ENCODE measurements around the gene PLOD3. TPM values are rescaled to one million over a fixed set of nuclear protein-coding genes. Genes with fewer than 3 reads are reported as not detected.

PLOD3 gene
- total RNA-seq, 3 donors from 2014 or later (not counting 1 experiment from before 2014, with no cell fraction given) = 41.7 to 54.5 (median 45.0) TPM

DNA sequence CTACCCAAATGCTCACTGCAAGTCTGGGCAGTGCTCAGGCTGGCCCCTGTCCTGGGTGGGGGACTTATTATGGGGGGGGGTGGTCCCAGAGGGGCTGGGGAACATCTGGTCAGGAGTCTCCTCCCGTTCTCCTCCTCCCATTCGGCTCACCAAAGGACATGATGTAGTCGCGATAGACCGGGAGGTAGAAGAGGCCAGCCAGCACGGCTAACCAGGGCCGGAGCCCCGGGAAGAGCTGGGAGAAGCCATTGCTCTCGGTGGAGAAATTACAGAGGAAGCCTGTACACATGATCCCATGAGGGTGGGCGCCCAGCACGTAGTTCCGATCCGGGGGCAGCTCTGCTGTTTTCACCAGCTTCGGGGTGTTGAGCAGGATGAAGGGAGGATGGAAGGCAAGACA is 18.9 kb downstream of the PLOD3 start:
- Mint-ChIP-seq H3K4me3 (no peak overlapping the region), H3K27me3 (ENCODE audit: low read depth in 2 of 2) (peaks cover 7 to 26% of the 10 kb centered on the region in 2 donors), H3K9me3 (no peaks in the 10 kb centered on the region), H3K27ac (no peak overlapping the region), H3K36me3 (no peaks in the 10 kb centered on the region), H3K4me1 (peaks cover 0 to 9% of the 10 kb centered on the region in 2 donors)
- H3K36me3 ChIP-seq (ENCODE audit: control insufficient read depth, insufficient read depth, low read length) = no peaks in the 10 kb centered on the region
- H3K4me3 ChIP-seq (ENCODE audit: low read length) = no peak overlapping the region
- no peaks in the 10 kb centered on the region for H3K9me3 ChIP-seq (ENCODE audit: control insufficient read depth, insufficient read depth, low read length)
- no peak overlapping the region for H3K27ac ChIP-seq (ENCODE audit: low read length)
- intact Hi-C loops (cut with micrococcal nuclease) = no loop called here
- no peak for TF ChIP-seq CTCF (IDR thresholded peaks at IDR 0.05)
- peaks cover 17% of the 10 kb centered on the region for H3K27me3 ChIP-seq (ENCODE audit: control insufficient read depth, insufficient read depth, low read length)
- no peak for ATAC-seq
- WGBS (ENCODE audit: insufficient coverage) = 80% methylated on average over 14 of the region's 14 CpGs
- peaks cover 11% of the 10 kb centered on the region for H3K4me1 ChIP-seq (ENCODE audit: control insufficient read depth, insufficient read depth, low read length)
- no peak for DNase-seq

GRCh38 chr7:101197991-101198390 is 19.4 kb downstream of the PLOD3 start:
- intact Hi-C loops (cut with micrococcal nuclease) = no loop called here
- Mint-ChIP-seq H3K27me3 (ENCODE audit: low read depth in 2 of 2) (peaks cover 6 to 26% of the 10 kb centered on the region in 2 donors), H3K36me3 (no peaks in the 10 kb centered on the region), H3K9me3 (no peaks in the 10 kb centered on the region), H3K4me3 (no peak overlapping the region), H3K4me1 (peaks cover 0 to 9% of the 10 kb centered on the region in 2 donors), H3K27ac (no peak overlapping the region)
- Histone ChIP-seq H3K9me3 (ENCODE audit: control insufficient read depth, insufficient read depth, low read length) (no peaks in the 10 kb centered on the region), H3K27ac (ENCODE audit: low read length) (no peak overlapping the region), H3K4me1 (ENCODE audit: control insufficient read depth, insufficient read depth, low read length) (peaks cover 11% of the 10 kb centered on the region), H3K27me3 (ENCODE audit: control insufficient read depth, insufficient read depth, low read length) (peaks cover 15% of the 10 kb centered on the region), H3K4me3 (ENCODE audit: low read length) (no peak overlapping the region), H3K36me3 (ENCODE audit: control insufficient read depth, insufficient read depth, low read length) (no peaks in the 10 kb centered on the region)
- no peak for TF ChIP-seq CTCF (IDR thresholded peaks at IDR 0.05)
- DNase-seq (no peak), ATAC-seq (no peak)
- 75% methylated on average over 19 of the region's 21 CpGs for WGBS (ENCODE audit: insufficient coverage)

GRCh38 chr7:101195884-101196283 is 21.5 kb downstream of the PLOD3 start:
- intact Hi-C loops (cut with micrococcal nuclease) = no loop called here
- Mint-ChIP-seq H3K27ac (no peak overlapping the region), H3K9me3 (no peaks in the 10 kb centered on the region), H3K27me3 (ENCODE audit: low read depth in 2 of 2) (peaks cover 0 to 13% of the 10 kb centered on the region in 2 donors), H3K36me3 (no peaks in the 10 kb centered on the region), H3K4me1 (peaks cover 0 to 11% of the 10 kb centered on the region in 2 donors), H3K4me3 (no peak overlapping the region)
- Histone ChIP-seq H3K4me1 (ENCODE audit: control insufficient read depth, insufficient read depth, low read length) (peaks cover 8% of the 10 kb centered on the region), H3K36me3 (ENCODE audit: control insufficient read depth, insufficient read depth, low read length) (no peaks in the 10 kb centered on the region), H3K9me3 (ENCODE audit: control insufficient read depth, insufficient read depth, low read length) (no peaks in the 10 kb centered on the region), H3K27me3 (ENCODE audit: control insufficient read depth, insufficient read depth, low read length) (peaks cover 9% of the 10 kb centered on the region), H3K4me3 (ENCODE audit: low read length) (no peak overlapping the region), H3K27ac (ENCODE audit: low read length) (no peak overlapping the region)
- no peak for TF ChIP-seq CTCF (IDR thresholded peaks at IDR 0.05)
- DNase-seq (no peak), ATAC-seq (no peak)
- 82% methylated on average over 17 of the region's 17 CpGs for WGBS (ENCODE audit: insufficient coverage)

GRCh38 chr7:101189109-101189508 is 28.3 kb downstream of the PLOD3 start:
- Histone ChIP-seq H3K9me3 (ENCODE audit: control insufficient read depth, insufficient read depth, low read length) (no peaks in the 10 kb centered on the region), H3K27me3 (ENCODE audit: control insufficient read depth, insufficient read depth, low read length) (no peaks in the 10 kb centered on the region), H3K4me1 (ENCODE audit: control insufficient read depth, insufficient read depth, low read length) (peaks cover 6% of the 10 kb centered on the region), H3K36me3 (ENCODE audit: control insufficient read depth, insufficient read depth, low read length) (no peaks in the 10 kb centered on the region), H3K4me3 (ENCODE audit: low read length) (no peak overlapping the region), H3K27ac (ENCODE audit: low read length) (no peak overlapping the region)
- Mint-ChIP-seq H3K9me3 (no peaks in the 10 kb centered on the region), H3K27ac (no peak overlapping the region), H3K27me3 (ENCODE audit: low read depth in 2 of 2) (peaks cover 0 to 16% of the 10 kb centered on the region in 2 donors), H3K4me1 (peaks cover 0 to 4% of the 10 kb centered on the region in 2 donors), H3K4me3 (no peak overlapping the region), H3K36me3 (no peaks in the 10 kb centered on the region)
- ATAC-seq (no peak), DNase-seq (no peak)
- intact Hi-C loops (cut with micrococcal nuclease) = no loop called here
- TF ChIP-seq CTCF (IDR thresholded peaks at IDR 0.05) = no peak
- 85% methylated on average over 8 of the region's 8 CpGs for WGBS (ENCODE audit: insufficient coverage)
